NCI-H748 (cell line): ENCODE results near the gene FAM185A.
A peak's percentile ranks its signal among the peaks of the same experiment; 100 is the strongest.
"Not testable (repeated sequence)": the region's sequence is repeated elsewhere in the genome, so short reads cannot be mapped to it uniquely, and the experiment has no call there.

Experiments
- DNase-seq: peaks from one replicate; lab custom pipeline; 2025; ENCODE audit not compliant: unreplicated experiment; lab: John Stamatoyannopoulos, UW

Gene FAM185A

DNA sequence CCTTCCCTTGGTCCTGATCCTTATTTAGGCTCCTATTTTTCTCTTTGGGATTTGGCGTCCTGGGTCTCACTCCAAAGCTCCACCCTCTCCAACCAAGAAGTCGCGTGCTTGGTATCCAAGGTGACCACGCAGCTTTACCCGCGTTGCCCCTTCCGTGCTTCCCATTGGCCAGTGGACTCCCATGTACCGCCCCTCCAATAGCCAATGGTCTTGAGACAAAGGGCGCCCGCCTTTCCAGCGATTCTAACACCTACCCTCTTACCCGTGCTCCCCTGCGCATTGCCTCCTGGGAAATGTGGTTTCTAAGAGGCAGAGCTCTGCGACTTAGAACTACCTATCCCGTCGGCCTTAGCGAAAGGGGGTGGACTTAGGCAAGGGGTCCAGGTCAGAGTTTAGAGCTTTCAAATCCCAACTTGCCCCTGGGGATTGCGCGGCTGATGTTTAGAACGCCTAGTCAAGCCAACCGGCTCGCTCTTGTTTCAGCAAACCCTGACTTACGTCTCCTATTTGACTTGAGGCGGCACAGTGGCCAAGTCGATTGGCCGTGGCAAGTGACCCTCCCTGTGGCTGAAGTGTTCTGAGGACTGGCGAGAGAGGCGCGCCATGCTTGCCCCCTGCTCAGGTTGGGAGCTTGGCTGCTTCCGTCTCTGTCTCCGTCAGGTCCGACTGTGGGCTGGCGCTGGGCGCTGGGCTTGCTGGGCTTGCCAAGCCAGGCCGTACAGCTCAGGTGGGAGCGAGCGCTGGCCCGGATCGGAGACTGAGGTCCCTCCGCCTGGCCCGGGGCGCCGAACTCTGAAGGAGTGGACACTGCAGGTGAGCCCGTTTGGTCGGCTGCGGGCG lies at the start of gene FAM185A:
FAM185A (plus strand) TSS at position 395 of the 840 bp plus-strand sequence; CDS start at position 604, 209 bp downstream.
- DNase-seq: peak; percentile 100

DNA sequence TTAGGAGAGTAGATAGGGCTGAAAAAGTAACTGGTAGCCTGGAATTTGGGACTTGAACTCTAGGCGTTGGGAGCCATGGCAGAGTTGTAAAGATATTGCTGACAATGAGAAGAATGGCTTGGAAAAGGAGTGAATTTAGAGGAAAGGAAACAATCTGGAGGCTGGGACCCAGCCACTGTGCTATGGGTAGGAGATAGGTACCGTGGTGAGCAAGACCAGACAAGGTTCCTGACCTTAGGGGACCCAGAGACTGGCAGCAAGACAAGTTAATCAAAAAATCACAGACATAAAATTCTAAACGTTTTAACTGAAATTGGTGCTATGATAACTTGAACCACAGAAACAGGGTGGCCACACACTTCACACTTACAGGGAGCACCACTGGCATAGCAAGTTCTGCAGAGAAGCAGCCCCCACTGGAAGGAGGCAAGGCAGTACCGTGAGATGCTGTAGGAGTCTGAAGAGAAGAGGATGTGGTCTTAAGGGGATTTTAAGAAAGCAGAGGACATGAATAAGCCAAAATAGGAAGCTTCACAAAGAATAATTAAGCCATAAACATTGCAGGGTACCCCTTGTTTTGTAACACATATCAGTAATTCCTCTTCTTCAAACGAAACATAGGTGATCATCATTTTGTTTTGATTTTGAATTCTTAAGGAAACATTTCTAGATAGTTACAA lies 35.6 kb upstream of the FAM185A start:
- DNase-seq: not testable (repeated sequence)

DNA sequence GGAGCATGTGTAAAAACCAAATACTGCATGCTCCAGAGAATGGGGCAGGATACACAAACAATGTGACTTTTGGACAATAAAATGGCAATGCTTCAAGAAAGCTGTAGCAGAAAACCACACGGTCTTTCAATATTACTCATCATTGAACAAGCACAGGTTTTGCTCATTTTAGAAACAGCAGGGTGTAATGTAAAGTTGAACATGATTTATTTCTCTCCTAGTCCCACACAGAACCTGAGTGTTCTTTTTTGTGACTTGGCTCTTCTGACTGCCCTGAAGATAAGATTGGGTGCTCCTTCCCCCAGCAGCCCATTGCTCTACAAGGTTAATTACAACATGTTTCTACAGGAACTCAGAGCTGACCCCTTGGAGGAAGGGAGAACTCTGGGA lies 35.1 kb upstream of the FAM185A start:
- DNase-seq: not testable (repeated sequence)

DNA sequence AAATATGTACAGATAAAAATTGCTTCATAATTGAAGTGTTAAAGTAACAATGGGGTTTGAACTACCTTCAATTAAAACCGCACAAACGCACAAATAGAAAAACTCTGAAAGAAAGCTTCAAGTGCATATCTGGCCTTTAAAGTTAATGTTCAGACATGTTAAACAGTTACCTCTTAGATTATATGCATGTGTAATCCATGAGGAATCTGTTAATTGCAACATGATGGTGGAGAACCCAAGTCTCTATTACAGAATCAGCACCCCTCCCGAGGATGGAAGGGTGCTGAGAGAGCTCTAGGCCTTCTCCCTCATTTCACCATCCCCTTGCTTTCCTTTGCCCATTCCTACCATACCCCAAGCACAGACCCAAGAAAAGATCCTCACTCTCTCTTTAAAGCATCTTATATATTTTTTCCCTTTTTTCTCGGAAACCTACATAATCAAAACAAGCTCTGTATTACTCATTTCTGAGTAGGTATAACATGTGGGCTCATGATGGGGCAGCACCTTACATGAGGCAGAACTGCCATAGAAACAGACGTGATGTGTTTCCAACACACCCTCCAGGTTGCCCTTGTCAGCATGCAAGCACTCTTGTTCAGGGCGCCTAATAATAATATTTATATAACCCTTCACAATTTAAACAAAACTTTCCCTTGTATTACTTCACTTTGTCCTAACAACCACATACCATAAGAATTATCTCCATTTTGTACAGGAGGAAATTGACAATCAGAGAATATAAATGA lies 33.9 kb upstream of the FAM185A start:
- not testable (repeated sequence) for DNase-seq

DNA sequence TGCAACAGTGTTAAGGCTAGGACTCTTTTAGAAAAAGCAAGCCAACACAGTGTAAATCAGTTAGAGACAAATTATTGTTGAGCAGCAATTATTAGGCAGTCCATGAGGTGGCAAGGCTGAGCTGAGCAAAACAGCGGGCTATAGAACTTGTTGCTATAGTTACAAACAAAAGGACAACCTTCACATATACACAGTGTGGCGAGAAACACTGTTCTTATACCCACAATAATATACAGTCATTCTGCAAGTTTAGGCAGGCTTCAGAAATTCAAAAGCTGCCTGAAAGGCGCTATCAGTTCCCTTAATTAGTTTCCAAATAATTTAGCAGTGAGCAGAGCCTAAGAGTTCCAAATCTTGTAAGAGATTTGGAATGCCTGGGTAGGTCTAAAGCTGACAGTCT lies 33.1 kb upstream of the FAM185A start:
- not testable (repeated sequence) for DNase-seq

DNA sequence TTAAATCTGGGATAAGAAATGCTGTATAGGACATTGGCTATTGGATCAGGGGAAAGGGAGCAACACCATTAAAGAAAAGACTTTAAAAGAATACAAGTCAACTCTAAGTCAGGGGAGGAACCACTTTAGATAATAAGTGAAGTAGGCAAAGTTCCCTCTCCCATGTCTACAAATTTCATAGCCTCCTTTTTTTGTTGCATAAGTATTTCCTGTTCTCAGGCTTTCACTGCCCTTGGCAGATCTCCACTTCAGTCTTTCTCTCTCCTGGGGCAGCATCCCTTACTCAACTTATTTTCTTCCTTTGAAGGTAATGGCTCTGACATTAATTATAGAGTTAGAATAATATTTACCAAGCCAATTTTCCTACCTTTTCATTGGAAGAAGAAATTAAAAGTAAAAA lies 30.3 kb upstream of the FAM185A start:
- DNase-seq: not testable (repeated sequence)

DNA sequence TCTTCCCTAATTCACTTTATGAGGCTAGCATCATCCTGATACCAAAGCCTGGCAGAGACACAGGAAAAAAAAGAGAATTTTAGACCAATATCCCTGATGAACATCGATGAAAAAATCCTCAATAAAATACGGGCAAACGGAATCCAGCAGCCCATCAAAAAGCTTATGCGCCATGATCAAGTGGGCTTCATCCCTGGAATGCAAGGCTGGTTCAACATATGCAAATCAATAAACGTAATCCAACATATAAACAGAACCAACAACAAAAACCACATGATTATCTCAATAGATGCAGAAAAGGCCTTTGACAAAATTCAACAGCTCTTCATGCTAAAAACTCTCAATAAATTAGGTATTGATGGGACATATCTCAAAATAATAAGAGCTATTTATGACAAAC lies 22.6 kb upstream of the FAM185A start:
- not testable (repeated sequence) for DNase-seq

DNA sequence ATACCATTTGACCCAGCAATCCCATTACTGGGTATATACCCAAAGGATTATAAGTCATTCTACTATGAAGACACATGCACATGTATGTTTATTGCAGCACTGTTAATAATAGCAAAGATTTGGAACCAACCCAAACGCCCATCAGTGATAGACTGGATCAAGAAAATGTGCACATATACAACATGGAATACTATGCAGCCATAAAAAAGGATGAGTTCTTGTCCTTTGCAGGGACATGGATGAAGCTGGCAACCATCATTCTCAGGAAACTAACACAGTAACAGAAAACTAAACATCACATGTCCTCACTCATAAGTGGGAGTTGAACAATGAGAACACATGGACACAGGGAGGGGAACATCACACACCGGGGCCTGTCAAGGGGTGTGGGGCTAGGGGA lies 19.1 kb upstream of the FAM185A start:
- not testable (repeated sequence) for DNase-seq

DNA sequence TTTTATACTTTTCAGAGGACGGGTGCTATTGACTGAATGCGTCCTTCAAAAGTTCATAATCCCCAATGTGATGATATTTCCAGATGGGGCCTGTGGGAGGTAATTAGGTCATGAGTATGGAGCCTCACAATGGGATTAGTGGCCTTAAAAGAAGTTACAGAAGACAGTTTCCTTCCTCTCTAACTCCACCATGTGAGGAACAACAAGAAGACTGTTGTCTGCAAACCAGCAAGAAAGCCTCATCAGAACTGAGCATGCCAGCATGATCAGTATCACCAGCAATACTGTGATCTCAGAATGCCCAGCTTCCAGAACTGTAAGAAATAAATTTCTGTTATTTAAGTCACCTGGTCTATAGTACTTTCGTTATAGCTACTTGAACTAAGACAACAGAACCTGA lies 18.4 kb upstream of the FAM185A start:
- not testable (repeated sequence) for DNase-seq

DNA sequence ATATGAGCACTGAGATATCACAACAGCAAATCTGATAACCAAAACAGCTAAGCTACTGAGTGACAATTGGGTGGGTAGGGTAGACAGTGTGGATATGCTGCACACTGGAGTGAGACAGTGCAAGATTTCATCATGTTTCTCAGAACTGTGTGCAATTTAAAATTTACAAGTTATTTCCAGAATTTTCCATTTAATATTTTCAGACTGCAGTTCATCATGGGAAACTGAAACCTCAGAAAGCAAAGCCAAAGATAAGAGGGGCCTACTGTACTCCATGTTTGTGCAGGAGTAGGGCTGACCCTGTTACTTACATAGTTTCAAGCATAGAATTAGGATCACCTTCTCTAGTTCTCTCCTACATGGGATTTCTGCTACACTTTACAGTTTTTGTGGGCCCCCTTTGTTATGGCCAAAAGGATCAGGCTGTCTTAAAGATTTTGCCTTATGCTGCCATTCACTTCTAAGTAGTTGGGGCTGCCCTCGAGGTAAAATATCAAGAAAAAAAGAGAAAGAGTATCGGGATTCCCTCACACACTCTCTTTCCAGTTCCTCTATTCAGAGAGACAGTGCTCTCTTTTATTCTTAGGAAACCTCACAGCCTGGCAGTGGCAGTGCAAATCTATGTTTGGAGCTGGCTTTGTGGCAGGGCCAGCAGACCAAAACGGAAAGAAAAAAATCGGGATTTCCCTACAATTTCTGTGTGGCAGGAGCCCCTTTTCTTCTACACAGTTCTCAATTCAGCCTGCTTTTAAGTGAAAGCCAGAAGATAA lies 6.6 kb upstream of the FAM185A start:
- not testable (repeated sequence) for DNase-seq

DNA sequence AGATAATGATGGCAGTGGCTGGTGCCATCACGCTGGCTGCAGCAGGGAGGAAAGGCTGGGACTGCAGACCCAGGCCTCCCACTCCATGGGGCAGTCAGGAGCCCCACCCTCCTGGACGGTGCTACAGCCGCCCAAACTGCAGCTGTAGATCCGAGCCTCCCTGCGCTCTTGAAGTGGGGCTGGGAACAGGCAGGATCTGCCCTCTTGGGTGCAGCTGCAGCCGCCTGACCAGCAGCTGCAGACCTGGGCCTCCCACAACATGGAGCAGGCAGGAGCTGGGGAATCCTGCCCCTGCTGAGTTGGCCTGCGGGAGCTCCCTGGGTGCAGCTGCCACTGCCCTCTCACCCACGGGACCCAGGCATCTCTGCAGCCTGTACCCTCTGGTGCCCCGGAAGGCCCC lies 4.9 kb upstream of the FAM185A start:
- DNase-seq: not testable (repeated sequence)

DNA sequence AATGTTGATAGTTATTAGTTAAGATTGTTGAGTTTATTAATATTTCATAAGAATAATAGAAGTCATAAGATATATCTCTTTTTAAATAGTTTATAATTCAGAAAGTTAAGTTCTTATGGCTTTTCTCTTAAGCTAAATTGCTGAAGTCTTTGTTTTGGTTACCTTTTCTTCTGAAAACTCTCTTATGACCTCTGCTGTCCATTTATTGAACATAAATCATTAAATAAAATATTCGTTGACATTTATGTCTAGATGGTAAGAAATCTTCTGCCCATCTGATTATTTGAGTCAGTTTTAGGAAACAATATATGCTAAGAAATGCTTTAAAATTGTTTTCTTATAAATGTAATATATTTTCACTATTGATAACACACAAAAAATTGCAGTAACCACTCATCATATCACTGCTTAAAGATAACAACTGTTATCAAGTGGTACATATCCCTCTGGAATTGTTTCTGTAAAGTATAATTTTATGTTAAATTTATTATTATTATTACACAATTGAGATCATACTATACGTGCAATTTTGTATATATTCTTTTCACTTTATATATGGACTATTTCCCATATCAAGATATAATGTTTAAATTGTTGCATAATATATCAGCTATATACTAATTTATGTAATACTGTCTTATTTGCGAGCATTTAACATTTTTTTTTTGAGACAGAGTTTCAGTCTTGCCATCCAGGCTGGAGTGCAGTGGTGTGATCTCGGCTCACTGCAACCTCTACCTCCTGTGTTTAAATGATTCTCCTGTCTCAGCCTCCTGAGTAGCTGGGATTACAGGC lies 3.1 kb upstream of the FAM185A start:
- DNase-seq: peak; percentile 1

DNA sequence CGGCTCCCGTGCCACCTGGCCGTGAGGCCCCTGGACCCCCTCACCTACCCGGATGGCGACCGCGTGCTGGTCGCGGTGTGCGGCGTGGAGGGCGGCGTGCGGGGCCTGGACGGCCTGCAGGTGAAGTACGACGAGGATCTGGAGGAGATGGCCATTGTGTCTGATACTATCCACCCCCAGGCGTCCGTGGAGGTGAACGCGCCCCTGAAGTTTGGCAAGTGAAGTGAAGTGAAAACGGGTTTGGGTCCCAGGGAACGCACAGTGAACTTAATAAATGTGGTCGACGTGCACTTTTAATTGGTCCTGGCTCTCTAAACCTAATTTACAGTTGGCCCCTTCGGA lies 617 bp downstream of the FAM185A start:
- DNase-seq: not testable (repeated sequence)

DNA sequence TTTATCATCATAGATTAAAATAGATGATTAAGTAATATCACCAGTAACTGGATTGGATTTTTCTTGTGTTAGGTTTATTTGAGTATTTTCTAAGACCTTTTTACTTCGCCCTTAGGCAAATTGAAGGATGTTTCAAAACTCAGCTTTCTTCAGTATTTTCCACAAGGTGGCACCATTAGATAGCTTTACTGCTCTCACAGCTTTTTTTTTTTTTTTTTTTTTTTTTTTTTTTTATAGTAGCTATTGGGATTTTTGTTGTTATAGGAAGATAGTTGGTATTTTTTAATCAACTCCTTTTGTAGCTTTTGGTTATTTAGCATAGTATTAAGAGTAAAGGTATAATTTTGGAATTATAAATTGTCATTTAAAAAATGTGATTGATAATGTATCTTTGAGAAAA lies 9.4 kb downstream of the FAM185A start:
- DNase-seq: peak; percentile 0

DNA sequence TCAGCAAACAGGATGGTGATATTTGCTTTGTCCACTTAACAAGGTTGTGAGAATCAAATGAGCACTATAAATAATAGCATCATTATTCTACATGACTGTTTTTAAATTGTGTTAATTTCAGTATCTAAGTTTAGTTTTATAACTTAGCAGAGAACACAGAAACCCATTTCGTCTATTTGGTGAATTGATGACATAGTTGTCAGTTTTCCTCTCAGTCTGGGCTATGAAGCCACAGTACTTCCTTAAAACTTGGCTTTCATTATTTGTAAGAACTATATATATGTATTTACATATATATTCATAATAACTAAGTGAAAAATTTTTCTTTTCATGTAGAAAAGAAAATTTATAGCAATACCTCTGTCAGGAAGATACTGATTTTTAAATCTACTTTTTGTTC lies 11.1 kb downstream of the FAM185A start:
- DNase-seq: not testable (repeated sequence)

DNA sequence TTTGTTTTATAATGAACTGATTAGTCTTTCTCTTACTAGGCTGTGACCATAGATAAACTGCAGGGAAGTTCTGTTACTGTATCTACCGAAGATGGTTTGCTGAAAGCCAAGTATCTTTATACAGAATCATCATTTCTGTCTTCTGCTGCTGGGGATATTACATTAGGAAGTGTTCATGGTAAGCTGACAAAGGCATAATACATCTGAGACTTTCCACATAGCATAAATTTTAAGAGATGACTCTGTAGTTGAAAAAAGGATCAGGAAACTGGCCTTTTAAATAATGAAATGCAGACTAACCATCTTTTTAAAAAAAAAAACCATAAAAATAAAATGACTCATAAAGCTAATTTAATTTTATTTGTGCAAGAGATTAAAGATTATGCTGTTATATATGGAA lies 12.4 kb downstream of the FAM185A start:
- not testable (repeated sequence) for DNase-seq

DNA sequence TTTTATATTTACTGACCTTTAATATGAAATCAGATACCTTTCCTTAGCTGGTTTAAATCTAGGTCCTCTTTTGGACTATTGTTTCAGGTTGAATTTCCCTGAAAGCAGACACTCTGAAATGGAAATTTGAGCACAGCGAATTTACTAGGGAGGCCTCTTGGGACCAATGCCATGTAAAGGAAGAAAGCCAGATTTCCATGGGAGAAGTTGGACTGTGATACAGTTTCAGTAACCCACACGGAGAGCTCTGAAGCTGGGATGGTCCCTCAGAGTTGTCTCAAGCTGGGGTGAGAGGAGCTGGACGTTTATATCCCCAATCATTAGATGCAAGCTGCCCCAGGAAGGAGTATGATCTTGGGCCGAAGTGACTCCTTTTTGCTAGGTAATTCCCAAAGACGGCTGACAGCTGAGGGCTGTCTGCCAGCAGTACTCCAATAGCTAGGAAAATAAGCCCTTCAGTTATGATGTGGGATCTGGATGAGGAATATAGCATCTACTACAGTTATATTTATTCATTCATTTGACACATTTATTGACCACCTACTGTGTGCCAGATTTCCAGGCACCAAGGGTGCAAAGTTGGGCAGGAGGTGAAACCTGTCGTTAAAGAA lies 14.6 kb downstream of the FAM185A start:
- DNase-seq: not testable (repeated sequence)

DNA sequence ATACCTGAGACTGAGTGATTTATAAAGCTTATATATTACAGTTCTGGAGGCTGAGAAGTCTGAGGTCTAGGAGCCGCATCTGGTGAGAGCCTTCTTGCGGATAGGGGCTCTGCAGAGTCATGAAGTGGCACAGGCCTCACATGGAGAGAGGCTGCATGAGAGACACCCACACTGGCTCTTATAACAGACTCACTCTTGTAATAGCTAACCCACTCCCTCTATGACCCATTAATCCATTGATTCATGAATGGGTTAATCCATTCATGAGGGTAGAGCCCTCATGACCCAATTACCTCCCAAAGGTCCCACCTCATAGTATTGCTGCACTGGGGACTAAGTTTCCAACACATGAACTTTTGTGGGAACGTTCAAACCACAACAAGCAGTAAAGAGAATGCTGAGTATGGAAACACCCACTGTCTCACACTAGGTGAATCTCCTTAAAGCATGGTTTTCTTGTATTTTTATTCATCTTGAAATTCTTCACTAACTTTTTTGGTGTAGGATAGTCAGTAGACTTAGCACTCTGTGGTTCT lies 20.9 kb downstream of the FAM185A start:
- DNase-seq: not testable (repeated sequence)

DNA sequence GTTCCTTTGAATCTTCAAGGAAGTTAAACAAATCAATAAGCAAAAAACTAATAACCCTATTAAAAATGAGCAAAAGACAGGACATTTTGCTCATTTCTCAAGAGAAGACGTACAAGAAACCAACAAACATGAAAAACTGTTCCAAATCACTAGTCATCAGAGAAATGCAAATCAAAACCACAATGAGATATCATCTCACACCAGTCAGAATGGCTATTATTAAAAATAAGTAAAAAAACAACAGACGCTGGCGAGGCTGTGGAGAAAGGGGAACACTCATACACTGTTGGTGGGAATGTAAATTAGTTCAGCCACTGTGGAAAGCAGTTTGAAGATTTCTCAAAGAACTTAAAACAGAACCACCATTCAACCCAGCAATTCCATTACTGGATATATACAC lies 21.7 kb downstream of the FAM185A start:
- not testable (repeated sequence) for DNase-seq
